Stomach smooth muscle (tissue), 2 donors: ENCODE results near the gene HS2ST1.
"Not testable (repeated sequence)": the region's sequence is repeated elsewhere in the genome, so short reads cannot be mapped to it uniquely, and the experiment has no call there.

Source experiments
- H3K27ac ChIP-seq: one replicate; pipeline ENCODE4 v1.7.0; 2013; ENCODE audit warnings: mild to moderate bottlenecking, low read length, inconsistent platforms
- H3K27me3 ChIP-seq, 2 donors: one replicate each; pipeline ENCODE4 v1.7.0; 2013; ENCODE audit warnings: low read length in 2 of 2; ENCODE audit not compliant: insufficient read depth in 2 of 2, control insufficient read depth in 1 of 2
- H3K36me3 ChIP-seq, 2 donors: one replicate each; pipeline ENCODE4 v1.7.0; 2013; ENCODE audit warnings: low read length in 2 of 2; ENCODE audit not compliant: control insufficient read depth in 2 of 2, insufficient read depth in 2 of 2
- H3K4me1 ChIP-seq: one replicate; pipeline ENCODE4 v1.7.0; 2013; ENCODE audit warnings: low read length; ENCODE audit not compliant: control insufficient read depth, insufficient read depth
- H3K4me3 ChIP-seq, 2 donors: one replicate each; pipeline ENCODE4 v1.7.0; 2013; ENCODE audit warnings: low read length in 2 of 2
- H3K9ac ChIP-seq, 2 donors: one replicate each; pipeline ENCODE4 v1.7.0; 2013; ENCODE audit warnings: low read length in 2 of 2, mild to moderate bottlenecking in 1 of 2
- H3K9me3 ChIP-seq, 2 donors: one replicate each; pipeline ENCODE4 v1.7.0; 2013; ENCODE audit warnings: low read length in 2 of 2; ENCODE audit not compliant: control insufficient read depth in 2 of 2
- donor health status: healthy.
- donor health status: Pancreatic carcinoma.

Gene HS2ST1

GRCh38 chr1:86970938-86971337 is 56.5 kb downstream of the HS2ST1 start:
- Histone ChIP-seq H3K27ac (no peak overlapping the region), H3K4me3 (no peak overlapping the region), H3K36me3 (no peaks in the 10 kb centered on the region)

GRCh38 chr1:86971778-86972177 is 57.3 kb downstream of the HS2ST1 start:
- H3K9ac ChIP-seq, result no peak overlapping the region
- H3K36me3 ChIP-seq, result no peaks in the 10 kb centered on the region
- no peaks in the 10 kb centered on the region for H3K27me3 ChIP-seq
- H3K4me1 ChIP-seq, result no peaks in the 10 kb centered on the region
- no peaks in the 10 kb centered on the region for H3K9me3 ChIP-seq
- H3K27ac ChIP-seq, result no peak overlapping the region
- no peak overlapping the region for H3K4me3 ChIP-seq

More at GRCh38 chr1:86970938-86971337, 56.5 kb downstream of the HS2ST1 start:
- H3K27me3 ChIP-seq, result no peaks in the 10 kb centered on the region
- H3K9ac ChIP-seq, result no peak overlapping the region
- H3K9me3 ChIP-seq, result no peaks in the 10 kb centered on the region
- no peaks in the 10 kb centered on the region for H3K4me1 ChIP-seq

DNA sequence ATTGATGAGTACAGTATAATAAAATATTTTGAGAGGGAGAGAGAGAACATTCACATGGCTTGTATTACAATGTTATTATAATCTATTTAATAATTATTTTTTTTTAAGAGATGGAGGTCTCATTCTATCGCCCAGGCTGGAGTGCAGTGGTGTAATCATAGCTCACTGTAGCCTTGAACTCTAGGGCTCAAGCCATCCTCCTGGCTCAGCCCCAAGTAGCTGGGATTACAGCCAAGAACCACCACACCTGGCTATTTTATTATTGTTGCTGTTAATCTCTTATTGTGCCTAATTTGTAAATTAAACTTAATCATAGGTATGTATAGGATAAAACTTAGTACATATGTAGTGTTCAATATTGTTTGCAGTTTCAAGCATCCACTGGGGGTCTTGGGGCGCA is 57.8 kb downstream of the HS2ST1 start:
- H3K9me3 ChIP-seq, result no peaks in the 10 kb centered on the region
- H3K27ac ChIP-seq, result no peak overlapping the region
- no peak overlapping the region for H3K4me3 ChIP-seq
- H3K36me3 ChIP-seq, result no peaks in the 10 kb centered on the region
- no peak overlapping the region for H3K9ac ChIP-seq
- H3K27me3 ChIP-seq, result no peaks in the 10 kb centered on the region
- no peaks in the 10 kb centered on the region for H3K4me1 ChIP-seq

- Histone ChIP-seq H3K27me3 (no peaks in the 10 kb centered on the region), H3K27ac (no peak overlapping the region), H3K4me3 (no peak overlapping the region), H3K36me3 (no peaks in the 10 kb centered on the region), H3K9ac (no peak overlapping the region), H3K4me1 (no peaks in the 10 kb centered on the region), H3K9me3 (no peaks in the 10 kb centered on the region)
Measured at GRCh38 chr1:86975993-86976550, 61.6 kb downstream of the HS2ST1 start.

DNA sequence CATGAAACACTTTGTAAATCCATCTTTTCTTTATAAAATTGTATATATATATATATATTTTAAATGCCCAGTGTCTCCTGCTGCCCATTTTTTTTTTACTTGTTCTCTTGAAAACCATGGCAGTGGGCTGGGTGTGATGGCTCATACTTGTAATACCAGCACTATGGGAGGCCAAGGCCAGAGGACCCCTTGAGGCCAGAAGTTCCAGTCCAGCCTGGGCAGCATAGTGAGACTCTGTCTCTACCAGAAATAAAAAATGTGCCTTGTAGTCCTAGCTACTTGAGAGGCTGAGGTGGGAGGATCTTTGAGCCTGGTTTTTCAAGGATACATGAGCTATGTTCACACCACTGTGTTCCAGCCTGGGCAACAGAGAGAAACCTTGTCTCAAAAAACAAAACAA is 62.2 kb downstream of the HS2ST1 start:
- Histone ChIP-seq H3K4me3 (no peak overlapping the region), H3K27me3 (no peaks in the 10 kb centered on the region), H3K27ac (no peak overlapping the region), H3K9ac (no peak overlapping the region), H3K9me3 (no peaks in the 10 kb centered on the region), H3K36me3 (no peaks in the 10 kb centered on the region), H3K4me1 (no peaks in the 10 kb centered on the region)

DNA sequence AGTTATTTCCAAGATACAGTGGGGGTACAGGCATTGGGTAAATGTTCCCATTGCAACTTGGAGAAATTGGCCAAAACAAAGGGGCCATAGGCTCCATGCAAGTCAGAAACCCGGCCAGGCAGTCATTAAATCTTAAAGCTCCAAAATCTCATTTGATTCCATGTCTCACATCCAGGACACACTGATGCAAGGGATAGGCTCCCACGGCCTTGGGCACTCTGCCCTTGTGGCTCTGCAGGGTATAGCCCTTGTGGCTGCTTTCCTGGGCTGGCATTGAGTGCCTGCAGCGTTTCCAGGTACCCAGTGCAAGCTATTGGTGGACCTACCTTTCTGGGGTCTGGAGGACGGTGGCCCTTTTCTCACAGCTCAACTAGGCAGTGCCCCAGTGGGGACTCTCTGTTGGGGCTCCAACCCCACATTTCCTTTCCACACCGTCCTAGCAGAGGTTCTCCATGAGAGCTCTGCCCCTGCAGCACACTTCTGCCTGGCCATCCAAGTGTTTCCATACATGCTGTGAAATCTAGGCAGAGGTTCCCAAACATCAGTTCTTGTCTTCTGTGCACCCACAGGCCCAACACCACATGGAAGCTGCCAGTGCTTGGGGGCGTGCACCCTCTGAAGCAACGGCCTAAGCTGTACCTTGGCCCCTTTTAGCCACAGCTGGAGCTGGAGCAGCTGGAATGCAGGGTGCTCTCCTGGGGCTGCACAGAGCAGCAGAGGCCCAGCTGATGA is 67.2 kb downstream of the HS2ST1 start:
- Histone ChIP-seq H3K4me1 (no peaks in the 10 kb centered on the region), H3K36me3 (no peaks in the 10 kb centered on the region), H3K9ac (no peak overlapping the region), H3K27ac (no peak overlapping the region), H3K9me3 (no peaks in the 10 kb centered on the region), H3K27me3 (no peaks in the 10 kb centered on the region), H3K4me3 (no peak overlapping the region)

GRCh38 chr1:86983677-86984076 is 69.2 kb downstream of the HS2ST1 start:
- H3K27ac ChIP-seq, H3K4me1 ChIP-seq: not testable (repeated sequence)

DNA sequence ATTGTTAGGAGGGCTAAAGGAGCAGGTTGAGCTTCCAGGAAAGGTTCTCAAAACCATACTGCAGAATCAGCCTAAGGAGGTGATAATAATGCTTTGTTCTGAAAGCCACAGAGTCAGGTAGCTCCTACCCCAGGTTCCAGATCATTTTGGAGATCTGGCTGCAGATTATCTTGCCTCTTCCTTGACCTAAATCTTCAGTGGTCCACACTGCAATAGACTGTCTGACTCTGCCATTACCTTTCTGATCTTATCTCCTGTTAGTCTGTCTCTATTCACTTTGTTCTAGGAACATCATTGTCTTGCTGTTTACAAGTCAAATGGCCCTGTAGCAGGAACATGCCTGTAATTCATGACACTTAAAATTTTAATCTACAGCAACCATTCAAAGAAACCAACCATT is 73.0 kb downstream of the HS2ST1 start:
- H3K4me3 ChIP-seq, result no peak overlapping the region
- no peaks in the 10 kb centered on the region for H3K9me3 ChIP-seq
- no peaks in the 10 kb centered on the region for H3K4me1 ChIP-seq
- no peaks in the 10 kb centered on the region for H3K36me3 ChIP-seq
- no peak overlapping the region for H3K27ac ChIP-seq
- H3K9ac ChIP-seq, result no peak overlapping the region
- no peaks in the 10 kb centered on the region for H3K27me3 ChIP-seq

More at GRCh38 chr1:86983677-86984076, 69.2 kb downstream of the HS2ST1 start:
- not testable (repeated sequence) for H3K9me3 ChIP-seq, H3K9ac ChIP-seq, H3K36me3 ChIP-seq, H3K27me3 ChIP-seq, H3K4me3 ChIP-seq

- H3K27me3 ChIP-seq, result no peaks in the 10 kb centered on the region
- no peaks in the 10 kb centered on the region for H3K36me3 ChIP-seq
- H3K4me1 ChIP-seq, result no peaks in the 10 kb centered on the region
- no peak overlapping the region for H3K27ac ChIP-seq
- no peak overlapping the region for H3K4me3 ChIP-seq
- H3K9me3 ChIP-seq, result no peaks in the 10 kb centered on the region
- H3K9ac ChIP-seq, result no peak overlapping the region
Measured at GRCh38 chr1:86988835-86989234, 74.4 kb downstream of the HS2ST1 start.

GRCh38 chr1:86989690-86990089 is 75.3 kb downstream of the HS2ST1 start:
- H3K36me3 ChIP-seq, H3K27ac ChIP-seq, H3K27me3 ChIP-seq, H3K9me3 ChIP-seq, H3K4me1 ChIP-seq, H3K9ac ChIP-seq, H3K4me3 ChIP-seq: not testable (repeated sequence)

GRCh38 chr1:86990826-86991225 is 76.4 kb downstream of the HS2ST1 start:
- H3K36me3 ChIP-seq, result no peaks in the 10 kb centered on the region
- no peaks in the 10 kb centered on the region for H3K9me3 ChIP-seq
- no peak overlapping the region for H3K9ac ChIP-seq
- H3K27me3 ChIP-seq, result no peaks in the 10 kb centered on the region
- no peak overlapping the region for H3K27ac ChIP-seq
- H3K4me3 ChIP-seq, result no peak overlapping the region
- H3K4me1 ChIP-seq, result no peaks in the 10 kb centered on the region
